ENCODE results near the gene ZNF311.

- TF ChIP-seq CTCF (IDR thresholded peaks at IDR 0.05 in 4 of 5, conservative IDR thresholded peaks at IDR 0.05 in 1 of 5) = no peak
- no peak for TF ChIP-seq POLR2A (IDR thresholded peaks at IDR 0.05)
Observed at GRCh38 chr6:28980852-28981430, 24.2 kb downstream of the ZNF311 start.

Measured in gastrocnemius medialis (tissue), 4 donors.